HG03571 (cell line): ENCODE measurements around the gene APBA2.

Experiments
- ATAC-seq: cut with Tn5 transposase; IDR thresholded peaks from one replicate; pipeline ENCODE4 v1.9.1; 2021; ENCODE audit not compliant: unreplicated experiment

Gene APBA2

GRCh38 chr15:29053661-29054131 lies 167.9 kb downstream of the APBA2 start:
- no peak for ATAC-seq

- ATAC-seq: no peak
Observed at GRCh38 chr15:29054171-29055045, 168.6 kb downstream of the APBA2 start.

GRCh38 chr15:29055876-29056275 lies 170.1 kb downstream of the APBA2 start:
- ATAC-seq: no peak

GRCh38 chr15:29056839-29057450 lies 171.2 kb downstream of the APBA2 start:
- ATAC-seq: no peak

DNA sequence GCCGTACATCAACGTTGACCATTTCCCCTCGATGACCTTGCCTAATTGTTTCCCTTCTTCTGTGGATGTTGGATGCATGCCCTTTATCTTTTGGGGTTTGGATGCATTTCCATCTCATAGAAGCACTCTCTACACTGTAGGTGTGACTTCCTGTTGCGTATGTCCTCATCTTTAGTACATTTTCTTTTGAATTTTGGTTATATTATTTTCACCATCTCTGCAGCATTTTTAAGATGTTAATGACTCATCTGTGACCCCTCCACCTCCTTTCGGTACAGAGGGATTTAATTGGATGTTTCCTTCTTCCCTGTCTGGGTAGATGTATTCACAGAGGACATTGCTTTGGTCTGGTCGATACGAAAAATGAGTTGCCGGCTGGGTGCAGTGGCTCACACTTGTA lies 172.1 kb downstream of the APBA2 start:
- no peak for ATAC-seq

DNA sequence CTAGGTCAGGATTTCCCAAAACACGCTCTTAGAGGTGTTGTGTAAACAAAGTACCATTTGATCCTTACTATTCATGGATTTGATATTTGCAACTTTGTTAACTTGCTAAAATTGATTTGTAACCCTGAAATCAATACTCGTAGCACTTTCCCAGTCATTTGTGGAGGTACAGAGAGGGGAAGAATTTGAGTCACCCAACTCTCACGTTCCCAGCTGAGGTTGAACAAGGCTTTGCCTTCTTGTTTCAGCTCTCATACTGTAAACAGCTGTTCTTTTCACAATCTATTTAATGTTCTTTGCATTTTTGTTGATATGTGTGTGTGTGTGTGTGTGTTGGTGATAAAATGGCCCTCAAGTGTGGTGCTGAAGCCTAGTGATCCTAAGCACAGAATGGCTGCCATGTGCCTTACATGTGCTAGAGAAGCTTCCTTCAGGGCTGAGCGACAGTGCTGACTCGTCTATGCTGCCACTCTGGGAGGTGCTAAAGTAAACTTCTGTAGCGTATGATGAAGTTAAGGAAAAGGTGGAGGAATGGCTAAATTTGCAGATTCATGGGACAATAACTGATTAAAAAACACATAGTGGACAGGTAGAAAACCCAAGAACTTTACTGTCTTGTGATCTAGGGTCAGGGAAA lies 173.2 kb downstream of the APBA2 start:
- no peak for ATAC-seq

- ATAC-seq: no peak
Observed at GRCh38 chr15:29059871-29060640, 174.3 kb downstream of the APBA2 start.

- no peak for ATAC-seq
Observed at GRCh38 chr15:29061746-29062145, 176.0 kb downstream of the APBA2 start.

- no peak for ATAC-seq
Observed at GRCh38 chr15:29062179-29062591, 176.4 kb downstream of the APBA2 start.

DNA sequence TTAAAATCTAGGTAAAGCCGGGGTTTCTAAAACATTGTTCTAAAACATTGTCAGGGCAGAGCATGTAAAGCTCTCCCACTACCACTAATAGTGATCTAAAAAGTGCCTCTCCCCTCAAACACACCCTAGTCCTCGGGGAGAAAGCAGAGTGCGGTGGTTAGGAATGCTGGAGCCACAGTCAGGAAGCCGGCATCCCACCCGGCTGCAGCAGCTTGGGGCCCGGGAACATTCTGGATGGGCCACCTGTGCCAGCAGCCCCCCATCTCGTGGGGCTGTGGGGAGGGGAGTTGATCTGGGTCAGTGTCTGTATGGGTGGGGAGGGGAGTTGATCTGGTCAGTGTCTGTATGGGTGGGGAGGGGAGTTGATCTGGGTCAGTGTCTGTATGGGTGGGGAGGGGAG lies 176.9 kb downstream of the APBA2 start:
- ATAC-seq: no peak

DNA sequence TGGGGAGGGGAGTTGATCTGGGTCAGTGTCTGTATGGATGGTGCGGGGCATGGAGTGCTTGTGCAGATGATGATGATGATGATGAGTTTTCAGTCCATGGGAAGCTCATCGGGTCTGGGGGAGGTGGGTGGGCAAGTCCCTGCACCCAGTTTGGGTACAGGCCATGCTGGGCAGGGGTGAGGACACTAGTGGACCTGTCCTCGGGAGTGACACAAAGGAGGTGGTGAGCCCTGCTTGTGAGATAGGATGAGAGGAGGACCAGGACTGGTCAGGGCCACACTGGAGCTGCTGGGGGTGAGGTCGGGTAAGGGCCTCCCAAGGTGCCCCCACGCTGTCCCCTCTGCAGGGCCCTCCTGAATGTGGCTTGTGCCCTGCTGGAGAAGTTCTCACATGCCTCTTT lies 177.9 kb downstream of the APBA2 start:
- no peak for ATAC-seq

DNA sequence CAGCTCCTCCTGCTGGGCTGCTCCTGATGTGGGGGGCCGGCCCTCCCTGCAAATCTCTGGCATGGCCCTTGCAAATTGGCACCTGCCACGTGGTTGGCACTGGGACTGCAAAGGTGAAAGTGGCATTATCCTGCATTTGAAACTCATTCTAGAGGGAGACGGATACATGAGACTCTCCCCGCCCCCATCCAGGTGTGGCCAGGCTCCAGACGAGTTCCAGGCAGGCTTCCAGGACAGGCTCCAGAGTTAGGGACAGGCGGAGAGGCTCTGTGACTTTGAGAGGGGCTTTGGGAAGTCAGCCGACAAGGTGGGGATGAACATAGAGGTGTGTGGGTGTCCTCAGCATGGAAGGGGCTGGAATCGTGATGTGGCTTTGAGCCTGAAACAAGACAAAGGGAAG lies 178.5 kb downstream of the APBA2 start:
- ATAC-seq: no peak

DNA sequence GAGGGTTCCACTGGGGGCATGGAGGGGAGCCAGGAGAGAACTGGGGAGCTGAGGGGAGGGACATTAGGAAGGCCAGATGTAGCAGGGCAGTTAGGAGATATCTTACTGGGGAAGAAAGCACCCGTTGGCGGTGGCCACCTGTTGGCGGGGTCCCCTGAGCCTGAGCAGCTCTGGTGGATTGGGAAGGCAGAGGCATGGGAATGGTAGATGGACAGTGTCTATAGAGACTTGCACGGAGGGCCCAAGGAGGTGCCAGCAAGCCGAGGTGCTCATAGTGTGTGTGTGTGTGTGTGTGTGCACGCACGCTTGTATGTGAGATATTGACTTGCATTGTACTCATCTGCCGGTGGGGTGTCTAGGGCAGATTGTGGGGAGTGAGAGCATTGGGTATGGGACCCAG lies 179.0 kb downstream of the APBA2 start:
- no peak for ATAC-seq

DNA sequence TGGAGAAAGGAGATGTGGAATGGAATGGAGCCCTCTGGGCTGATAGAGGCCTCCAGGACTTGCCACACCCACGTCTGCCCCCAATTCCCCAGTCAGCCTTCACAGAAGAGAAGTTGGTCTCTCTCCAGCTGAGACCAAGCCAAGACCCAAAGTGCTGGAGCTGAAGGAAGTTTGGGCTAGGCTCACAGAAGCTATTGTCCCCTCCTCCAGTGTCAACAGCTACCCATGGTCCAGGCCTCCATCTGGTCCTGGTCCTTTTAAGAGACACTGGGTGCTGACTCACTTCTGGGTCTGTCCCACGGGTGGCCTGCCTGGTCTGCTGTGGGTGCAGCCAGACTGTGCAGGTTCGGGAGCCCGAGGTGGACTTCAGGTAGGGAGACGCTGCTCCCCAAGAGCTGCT lies 179.8 kb downstream of the APBA2 start:
- no peak for ATAC-seq

DNA sequence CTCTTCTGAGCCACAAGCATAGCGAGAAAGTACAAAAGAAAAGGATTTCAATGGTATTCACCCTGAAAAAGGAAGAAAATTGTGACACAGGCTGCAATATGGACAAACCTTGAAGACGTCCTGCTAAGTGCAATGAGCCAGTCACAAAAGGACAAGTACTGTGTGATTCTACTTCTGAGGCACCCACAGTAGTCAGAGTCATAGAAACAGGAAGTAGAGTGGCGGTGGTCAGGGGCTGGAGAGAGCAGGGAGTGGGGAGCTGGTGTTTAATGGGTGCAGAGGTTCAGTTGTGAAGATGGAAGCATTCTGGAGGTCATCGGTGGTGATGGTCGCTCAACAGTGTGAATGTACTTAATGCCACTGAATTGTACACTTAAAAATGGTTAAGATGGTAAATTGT lies 180.5 kb downstream of the APBA2 start:
- no peak for ATAC-seq

DNA sequence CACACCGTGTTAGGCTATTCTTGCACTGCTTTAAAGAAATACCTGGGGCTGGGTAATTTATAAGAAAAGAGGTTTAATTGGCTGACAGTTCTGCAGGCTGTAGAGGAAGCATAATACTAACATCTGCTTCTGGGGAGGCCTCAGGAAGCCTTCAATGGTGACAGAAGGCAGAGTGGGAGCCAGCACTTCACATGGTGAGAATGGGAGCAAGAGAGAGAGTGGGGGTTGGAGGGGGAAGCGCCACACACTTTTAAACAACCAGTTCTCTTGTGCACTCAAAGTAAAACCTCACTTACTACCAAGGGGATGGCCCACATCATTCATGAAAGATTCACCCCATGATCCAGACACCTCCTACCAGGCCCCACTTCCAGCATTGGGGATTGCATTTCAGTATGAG lies 181.1 kb downstream of the APBA2 start:
- ATAC-seq: no peak

GRCh38 chr15:29067949-29068348 lies 182.2 kb downstream of the APBA2 start:
- no peak for ATAC-seq

DNA sequence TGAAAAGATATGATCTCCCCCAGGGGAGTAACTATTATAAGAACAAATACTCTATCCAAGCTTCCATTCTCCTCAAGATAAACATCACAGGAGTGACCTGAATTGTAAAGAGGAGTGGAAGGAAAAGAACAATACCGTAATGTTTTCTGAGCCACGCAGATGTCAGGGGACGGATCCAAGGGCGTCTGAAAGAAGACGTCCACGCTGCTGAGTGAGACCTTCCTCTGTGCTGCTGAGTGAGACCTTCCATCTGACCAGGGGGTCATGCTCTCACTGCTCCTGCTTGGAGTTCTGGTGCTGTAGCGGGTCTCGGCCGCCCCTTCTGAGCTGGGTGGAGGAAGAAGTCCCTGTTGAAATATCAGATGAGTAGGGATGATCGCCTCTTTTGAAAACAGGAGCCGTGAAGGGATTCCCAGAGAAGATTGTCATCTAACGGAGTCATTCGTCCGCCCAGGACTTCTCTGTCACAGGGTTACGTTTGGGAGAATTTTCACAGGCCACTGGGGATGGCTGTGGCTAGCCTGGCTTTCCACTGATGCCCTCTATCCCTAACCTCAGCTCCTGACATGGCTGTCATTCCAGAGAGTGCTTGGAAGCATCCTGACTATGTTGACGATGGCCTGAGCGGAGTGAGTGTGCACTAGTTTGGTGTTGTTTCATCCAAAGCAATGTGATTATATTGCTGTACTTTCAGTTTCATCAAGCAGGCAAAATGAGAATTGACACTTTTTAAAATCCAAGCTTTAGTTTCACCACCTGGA lies 184.9 kb downstream of the APBA2 start:
- ATAC-seq: no peak

DNA sequence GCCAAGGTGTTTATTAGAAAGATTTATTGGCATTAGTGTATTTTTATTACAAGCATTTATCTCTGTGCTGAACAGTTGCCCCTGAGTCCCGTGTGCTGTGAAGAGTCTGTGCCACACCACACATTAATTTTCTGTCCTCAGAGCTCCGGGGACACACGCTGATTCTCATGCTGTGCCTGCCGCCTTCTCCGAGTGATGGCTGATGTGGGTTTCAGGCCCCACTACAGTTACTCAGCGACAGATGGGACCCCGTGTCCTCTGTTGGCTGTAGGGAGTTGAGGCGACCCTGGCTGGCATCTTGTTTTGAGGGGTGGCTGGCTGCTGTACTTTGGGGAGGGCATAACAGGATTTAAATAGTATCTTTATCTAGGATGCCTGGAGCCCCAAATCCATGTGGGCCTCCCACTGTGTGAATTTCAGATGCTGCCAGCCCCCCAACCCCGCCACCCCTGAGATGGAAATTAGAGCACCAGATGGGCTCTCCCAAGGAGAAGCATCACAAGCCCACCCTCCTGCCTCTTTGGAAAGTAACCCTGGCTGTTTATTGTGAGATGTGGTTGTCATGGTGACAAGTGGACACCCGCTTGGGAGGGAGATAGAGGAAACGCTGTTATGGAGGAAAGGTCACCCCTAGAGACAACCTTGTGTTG lies 185.6 kb downstream of the APBA2 start:
- no peak for ATAC-seq

GRCh38 chr15:29071882-29072273 lies 186.1 kb downstream of the APBA2 start:
- no peak for ATAC-seq
